K562 (cell line): ENCODE results near the gene NCAM2. TPM values are rescaled to one million over a fixed set of nuclear protein-coding genes. Genes with fewer than 3 reads are reported as not detected.

Experiments used
- ARID1B ChIP-seq: fragments of 450-650 bp; IDR thresholded peaks from 2 replicates; pipeline ENCODE4 v1.6.1; 2016; ENCODE audit warnings: antibody characterized with exemption, mild to moderate bottlenecking, inconsistent platforms
- ARID3A ChIP-seq: IDR thresholded peaks from 2 replicates; pipeline ENCODE4 v1.6.1; 2012; ENCODE audit warnings: low read depth, low read length, improper control_type of control experiment, borderline replicate concordance
- ARID3B ChIP-seq: fragments of 250-450 bp; sonication (Bioruptor Pico); IDR thresholded peaks from 2 replicates; pipeline ENCODE4 v1.4.0; 2020; ENCODE audit warnings: borderline replicate concordance
- BACH1 ChIP-seq: fragments of 200-800 bp; sonication (Bioruptor generic); IDR thresholded peaks from 2 replicates; pipeline ENCODE4 v1.6.1; 2016; ENCODE audit warnings: missing genetic modification characterization, missing compliant biosample characterization
- CXXC5 ChIP-seq: fragments of 250-450 bp; sonication (Bioruptor Pico); IDR thresholded peaks from 2 replicates; pipeline ENCODE4 v1.8.0; 2022; ENCODE audit warnings: inconsistent platforms, mild to moderate bottlenecking, moderate library complexity
- DNMT1 ChIP-seq: fragments of 450-650 bp; IDR thresholded peaks from 2 replicates; pipeline ENCODE4 v1.6.1; 2016; ENCODE audit warnings: antibody characterized with exemption, mild to moderate bottlenecking
- LCOR ChIP-seq: sonication (generic); formaldehyde crosslinking; IDR thresholded peaks from 2 replicates; pipeline ENCODE4 v1.8.0; 2022; ENCODE audit warnings: mild to moderate bottlenecking, missing genetic modification reagents
- MEF2D ChIP-seq: conservative IDR thresholded peaks from 2 replicates; pipeline ENCODE4 v1.6.1; 2016; ENCODE audit warnings: low read depth, missing genetic modification characterization, missing compliant biosample characterization
- PBX2 ChIP-seq, 2 experiments: IDR thresholded peaks in 1 of 2; conservative IDR thresholded peaks in 1 of 2; 2 replicates each; pipeline ENCODE4 v1.6.1; 2016; ENCODE audit warnings: low read depth in 2 of 2, mild to moderate bottlenecking in 1 of 2, missing compliant biosample characterization in 1 of 2, missing genetic modification characterization in 1 of 2, moderate library complexity in 1 of 2
- POLR2AphosphoS5 ChIP-seq: IDR thresholded peaks from 2 replicates; pipeline ENCODE4 v1.6.1; 2011; ENCODE audit warnings: mild to moderate bottlenecking, low read depth, low read length, moderate library complexity; ENCODE audit not compliant: control insufficient read depth, insufficient read depth
- SIRT6 ChIP-seq: IDR thresholded peaks from one replicate; pipeline ENCODE4 v1.6.1; 2012; ENCODE audit warnings: low read depth, mild to moderate bottlenecking, control low read depth, inconsistent platforms, low read length, moderate library complexity
- TCF3 ChIP-seq: sonication (generic); formaldehyde crosslinking; IDR thresholded peaks from 2 replicates; pipeline ENCODE4 v1.4.0; 2020; ENCODE audit warnings: mild to moderate bottlenecking, missing genetic modification reagents
- TEAD4 ChIP-seq, 2 experiments: sonication (generic) in 1 of 2; formaldehyde crosslinking in 1 of 2; IDR thresholded peaks; 2 replicates each; pipeline versions ENCODE4 v1.6.1 to v1.8.0; 2012 to 2022; ENCODE audit warnings: borderline replicate concordance in 1 of 2, inconsistent platforms in 1 of 2, low read length in 1 of 2, mild to moderate bottlenecking in 1 of 2, missing genetic modification reagents in 1 of 2
- ZNF518B ChIP-seq: fragments of 250-450 bp; sonication (Bioruptor Pico); IDR thresholded peaks from 2 replicates; pipeline ENCODE4 v1.5.0; 2021; ENCODE audit warnings: mild to moderate bottlenecking, moderate library complexity
- ZNF830 ChIP-seq: fragments of 250-450 bp; sonication (Bioruptor Pico); IDR thresholded peaks from 2 replicates; pipeline ENCODE4 v1.5.0; 2021; ENCODE audit warnings: mild to moderate bottlenecking
- polyA plus RNA-seq, 8 experiments: library from polyadenylated mRNA; depleted of rRNA in 4 of 8; stranded (reverse) in 5 of 8; unstranded in 3 of 8; fragments of >200 nt; fragmentation: Nextera tagmentation in 2 of 8; fragmentation: Illumina TruSeq in 1 of 8; extraction: Ambion mirVana in 2 of 8; extraction: Trizol in 1 of 8; gene quantifications; 2 replicates each; pipeline versions ENCODE4 v1.2.1 to v1.2.3, GENCODE V29; 2011 to 2014; ENCODE audit warnings: inconsistent platforms in 1 of 8, missing spikeins in 1 of 8
- total RNA-seq, 7 experiments: library from RNA; depleted of rRNA in 6 of 7; stranded (reverse); fragments of >200 nt in 6 of 7; fragmentation: Illumina TruSeq in 2 of 7; extraction: Trizol in 2 of 7; gene quantifications; 2 replicates each; pipeline versions ENCODE4 v1.2.1 to v1.2.3, GENCODE V29; 2011 to 2021; ENCODE audit warnings: low replicate concordance in 1 of 7
- TF ChIP-seq, protein P1 (sequence below): fragments of 250-450 bp; sonication (Bioruptor Pico); IDR thresholded peaks from 2 replicates; pipeline ENCODE4 v1.4.0; 2020

NCAM2 gene
- total and polyA plus RNA-seq, 9 of the 15 experiments (the other 6 are each of a cell fraction or from before 2014, with no cell fraction given) = 14.0 to 58.2 (median 27.8) TPM

DNA sequence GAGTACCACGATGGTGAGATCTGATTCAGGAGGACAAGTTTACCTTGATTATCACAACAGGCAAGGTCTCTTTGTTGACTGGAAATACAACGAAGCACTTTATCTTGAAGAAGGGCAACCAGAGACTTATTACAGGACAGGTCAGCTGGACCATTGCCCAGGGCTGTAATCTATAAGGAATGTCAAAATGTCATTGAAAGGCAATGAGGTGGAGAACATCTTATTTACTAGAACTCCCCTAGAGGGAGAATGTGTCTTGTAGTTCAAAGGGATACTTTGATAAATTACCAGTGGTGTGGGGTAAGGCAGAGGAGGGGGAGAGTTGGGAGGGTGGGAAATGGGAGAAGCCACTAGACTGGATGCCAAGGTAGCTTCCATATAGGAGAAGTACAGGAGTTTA lies 212.3 kb downstream of the NCAM2 start (continued):
- TF ChIP-seq ARID3A (no peak), CXXC5 (CRISPR knock-in tag) (0 out of 2 replicates have a peak, but pooled peaks have one; percentile 25), BACH1 (no peak), PBX2 (CRISPR knock-in tag; IDR thresholded peaks at IDR 0.05; ENCODE audit: low read depth) (no peak), PBX2 (tag; conservative IDR thresholded peaks at IDR 0.05; ENCODE audit: low read depth) (peak; percentile 78), ZNF830 (no peak), ARID3B (CRISPR knock-in tag) (no peak), SIRT6 (no peak), ARID1B (0 out of 2 replicates have a peak, but pooled peaks have one; percentile 23), ZNF518B (CRISPR knock-in tag) (no peak), MEF2D (tag) (no peak), LCOR (CRISPR knock-in tag) (no peak), DNMT1 (no peak), TEAD4 (IDR thresholded peaks at IDR 0.05; ENCODE audit: low read length) (peak; percentile 31; the same call in 1 of the 2 replicates), TEAD4 (CRISPR knock-in tag; IDR thresholded peaks at IDR 0.05; ENCODE audit: borderline replicate concordance) (no peak), POLR2AphosphoS5 (no peak), TCF3 (CRISPR knock-in tag) (no peak)
- TF ChIP-seq, protein P1, sequence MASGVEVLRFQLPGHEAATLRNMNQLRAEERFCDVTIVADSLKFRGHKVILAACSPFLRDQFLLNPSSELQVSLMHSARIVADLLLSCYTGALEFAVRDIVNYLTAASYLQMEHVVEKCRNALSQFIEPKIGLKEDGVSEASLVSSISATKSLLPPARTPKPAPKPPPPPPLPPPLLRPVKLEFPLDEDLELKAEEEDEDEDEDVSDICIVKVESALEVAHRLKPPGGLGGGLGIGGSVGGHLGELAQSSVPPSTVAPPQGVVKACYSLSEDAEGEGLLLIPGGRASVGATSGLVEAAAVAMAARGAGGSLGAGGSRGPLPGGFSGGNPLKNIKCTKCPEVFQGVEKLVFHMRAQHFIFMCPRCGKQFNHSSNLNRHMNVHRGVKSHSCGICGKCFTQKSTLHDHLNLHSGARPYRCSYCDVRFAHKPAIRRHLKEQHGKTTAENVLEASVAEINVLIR (CRISPR knock-in tag) = no peak
